Prostate gland (tissue), 2 donors: ENCODE measurements around the gene SND1.

Experiments used
- POLR2A ChIP-seq: fragments of 450-650 bp; IDR thresholded peaks from one replicate; pipeline ENCODE4 v1.6.1; 2016; ENCODE audit warnings: antibody characterized with exemption, mild to moderate bottlenecking
- POLR2AphosphoS5 ChIP-seq: sonication (generic); formaldehyde crosslinking; IDR thresholded peaks from one replicate; pipeline ENCODE4 v1.6.1; 2017; ENCODE audit warnings: antibody characterized with exemption
- TF ChIP-seq, protein P1 (sequence below), 4 experiments: fragments of 200-600 bp in 2 of 4; fragments of 450-650 bp in 2 of 4; sonication (generic) in 2 of 4; IDR thresholded peaks; 1 replicate in 3 of 4; 2 replicates in 1 of 4; pipeline ENCODE4 v1.5.1; 2016 to 2019; ENCODE audit warnings: antibody characterized with exemption in 4 of 4, mild to moderate bottlenecking in 2 of 4, moderate library complexity in 2 of 4

- TF ChIP-seq, protein P1, sequence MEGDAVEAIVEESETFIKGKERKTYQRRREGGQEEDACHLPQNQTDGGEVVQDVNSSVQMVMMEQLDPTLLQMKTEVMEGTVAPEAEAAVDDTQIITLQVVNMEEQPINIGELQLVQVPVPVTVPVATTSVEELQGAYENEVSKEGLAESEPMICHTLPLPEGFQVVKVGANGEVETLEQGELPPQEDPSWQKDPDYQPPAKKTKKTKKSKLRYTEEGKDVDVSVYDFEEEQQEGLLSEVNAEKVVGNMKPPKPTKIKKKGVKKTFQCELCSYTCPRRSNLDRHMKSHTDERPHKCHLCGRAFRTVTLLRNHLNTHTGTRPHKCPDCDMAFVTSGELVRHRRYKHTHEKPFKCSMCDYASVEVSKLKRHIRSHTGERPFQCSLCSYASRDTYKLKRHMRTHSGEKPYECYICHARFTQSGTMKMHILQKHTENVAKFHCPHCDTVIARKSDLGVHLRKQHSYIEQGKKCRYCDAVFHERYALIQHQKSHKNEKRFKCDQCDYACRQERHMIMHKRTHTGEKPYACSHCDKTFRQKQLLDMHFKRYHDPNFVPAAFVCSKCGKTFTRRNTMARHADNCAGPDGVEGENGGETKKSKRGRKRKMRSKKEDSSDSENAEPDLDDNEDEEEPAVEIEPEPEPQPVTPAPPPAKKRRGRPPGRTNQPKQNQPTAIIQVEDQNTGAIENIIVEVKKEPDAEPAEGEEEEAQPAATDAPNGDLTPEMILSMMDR (IDR thresholded peaks at IDR 0.05) = no peak
- TF ChIP-seq POLR2AphosphoS5 (no peak), POLR2A (no peak)
Observed at GRCh38 chr7:127879942-127880341, 227.9 kb downstream of the SND1 start.
